K562 (cell line): ENCODE measurements around the gene ZNF689. TPM values are rescaled to one million over a fixed set of nuclear protein-coding genes. Genes with fewer than 3 reads are reported as not detected.

ENCODE experiments used
- ATAC-seq: fragments of 200-7000 bp; cut with Tn5 transposase; 3 replicates; pipeline ENCODE4 v1.9.1; 2020; ENCODE audit warnings: moderate library complexity
- BruUV-seq: library from RNA; stranded (reverse); fragments of 400-500 nt; replicated peaks from 2 replicates; lab custom pipeline; 2021; lab: Mats Ljungman, UMichigan
- CTCF ChIA-PET: fragments of 300-600 bp; formaldehyde crosslinking; extraction: SDS; loops from one replicate; lab custom pipeline; 2021; ENCODE audit warnings: low intra/inter-chr PET ratio; lab: Yijun Ruan, JAX
- POLR2A ChIA-PET: fragments of 300-600, 350-650 bp; sonication (Branson Sonifier 250); formaldehyde crosslinking; extraction: SDS; loops from one replicate; lab custom pipeline; 2021; ENCODE audit warnings: antibody characterized with exemption, inconsistent platforms; lab: Yijun Ruan, JAX
- DNase-seq, 4 experiments: peaks; one replicate each; pipeline versions ENCODE4 v3.0.0 to v3.0.0-alpha.2; 2011 to 2018; ENCODE audit warnings: low spot score in 3 of 4, mixed read lengths in 3 of 4; ENCODE audit errors: extremely low read depth in 1 of 4
- FAIRE-seq: peaks from 2 replicates; lab custom pipeline; 2011; peaks lifted over from hg19 to GRCh38; lab: Jason Lieb, UNC
- H2AFZ ChIP-seq: 2 replicates; pipeline ENCODE4 v1.6.0; 2011; ENCODE audit warnings: low read depth, low read length, control low read depth, inconsistent platforms
- H3K27ac ChIP-seq: fragments of 200-600 bp; 3 replicates; pipeline ENCODE4 v1.8.0; 2011; ENCODE audit warnings: low read depth, mild to moderate bottlenecking, control low read depth, inconsistent platforms, low read length, moderate library complexity, mixed read lengths; ENCODE audit errors: extremely low read depth
- H3K27me3 ChIP-seq, 2 experiments: fragments of 300-600 bp in 1 of 2; 2 replicates in 1 of 2; 3 replicates in 1 of 2; pipeline versions ENCODE4 v1.6.0 to v1.8.0; 2011; ENCODE audit warnings: inconsistent platforms in 2 of 2, low read length in 2 of 2, mild to moderate bottlenecking in 1 of 2, mixed read lengths in 1 of 2, moderate library complexity in 1 of 2; ENCODE audit not compliant: control insufficient read depth in 2 of 2, insufficient read depth in 2 of 2
- H3K36me3 ChIP-seq: fragments of 300-600 bp; 3 replicates; pipeline ENCODE4 v1.8.0; 2011; ENCODE audit warnings: mild to moderate bottlenecking, low read length, inconsistent platforms; ENCODE audit not compliant: control insufficient read depth, insufficient read depth
- H3K4me1 ChIP-seq, 2 experiments: fragments of 200-600 bp in 1 of 2; replicated peaks in 1 of 2; 2 replicates in 1 of 2; 3 replicates in 1 of 2; pipeline versions ENCODE4 v1.5.1 to v1.8.0; 2011; ENCODE audit warnings: inconsistent platforms in 2 of 2, low read length in 2 of 2, mild to moderate bottlenecking in 1 of 2, mixed read lengths in 1 of 2, moderate library complexity in 1 of 2; ENCODE audit not compliant: control insufficient read depth in 2 of 2, insufficient read depth in 2 of 2
- H3K4me2 ChIP-seq: 2 replicates; pipeline ENCODE4 v1.6.1; 2011; ENCODE audit warnings: low read length, control low read depth, inconsistent platforms, mixed read lengths; ENCODE audit not compliant: insufficient read depth
- H3K4me3 ChIP-seq: fragments of 200-600 bp; sonication (generic), shearing (Covaris generic); 2 replicates; pipeline ENCODE4 v1.5.1; 2016; ENCODE audit warnings: control low read depth, inconsistent platforms
- H3K79me2 ChIP-seq: fragments of 200-600 bp; 3 replicates; pipeline ENCODE4 v1.8.0; 2011; ENCODE audit warnings: low read length, inconsistent platforms; ENCODE audit not compliant: control insufficient read depth, insufficient read depth
- H3K9ac ChIP-seq, 2 experiments: 2 replicates each; pipeline versions ENCODE4 v1.6.0 to v1.6.1; 2011; ENCODE audit warnings: low read depth in 2 of 2, low read length in 2 of 2, control low read depth in 1 of 2, inconsistent platforms in 1 of 2, mild to moderate bottlenecking in 1 of 2, mixed read lengths in 1 of 2; ENCODE audit not compliant: insufficient read depth in 1 of 2
- H3K9me1 ChIP-seq: one replicate; pipeline ENCODE4 v1.6.0; 2011; ENCODE audit warnings: inconsistent platforms, mild to moderate bottlenecking, low read length, moderate library complexity; ENCODE audit not compliant: control insufficient read depth, insufficient read depth
- H3K9me3 ChIP-seq: replicated peaks from 2 replicates; pipeline ENCODE4 v1.5.1; 2011; ENCODE audit warnings: low read depth, low read length, inconsistent platforms; ENCODE audit not compliant: control insufficient read depth, insufficient read depth
- H4K20me1 ChIP-seq: replicated peaks from 2 replicates; pipeline ENCODE4 v1.6.1; 2011; ENCODE audit warnings: low read length, inconsistent platforms, mixed read lengths; ENCODE audit not compliant: control insufficient read depth, insufficient read depth
- BCOR ChIP-seq: fragments of 450-650 bp; IDR thresholded peaks from 2 replicates; pipeline ENCODE4 v1.6.1; 2016
- CBFA2T3 ChIP-seq: fragments of 450-650 bp; IDR thresholded peaks from 2 replicates; pipeline ENCODE4 v1.6.1; 2017
- HDAC2 ChIP-seq: fragments of 450-650 bp; IDR thresholded peaks from 2 replicates; pipeline ENCODE4 v1.6.1; 2016; ENCODE audit warnings: mild to moderate bottlenecking
- KDM1A ChIP-seq, 2 experiments: fragments of 450-650 bp; IDR thresholded peaks; 2 replicates each; pipeline ENCODE4 v1.6.1; 2016; ENCODE audit warnings: mild to moderate bottlenecking in 2 of 2
- PTRF ChIP-seq: fragments of 450-650 bp; IDR thresholded peaks from 2 replicates; pipeline ENCODE4 v1.6.1; 2016; ENCODE audit warnings: mild to moderate bottlenecking, missing genetic modification characterization, missing compliant biosample characterization
- RBM25 ChIP-seq: fragments of 200-400 bp; formaldehyde crosslinking; IDR thresholded peaks from 2 replicates; pipeline ENCODE4 v1.6.1; 2018; ENCODE audit warnings: low read length, low read depth, moderate library complexity; ENCODE audit not compliant: severe bottlenecking
- RCOR1 ChIP-seq, 2 experiments: IDR thresholded peaks; 2 replicates each; pipeline ENCODE4 v1.6.1; 2012; ENCODE audit warnings: low read depth in 2 of 2, low read length in 2 of 2, borderline replicate concordance in 1 of 2, improper control_type of control experiment in 1 of 2
- SMARCA5 ChIP-seq: fragments of 450-650 bp; IDR thresholded peaks from 2 replicates; pipeline ENCODE4 v1.6.1; 2016
- ZFP36 ChIP-seq: fragments of 150-350 bp; IDR thresholded peaks from 2 replicates; pipeline ENCODE4 v1.6.1; 2018; ENCODE audit warnings: low read length, low read depth; ENCODE audit not compliant: partially characterized antibody
- ZNF408 ChIP-seq: fragments of 250-450 bp; sonication (Bioruptor Pico); IDR thresholded peaks from 2 replicates; pipeline ENCODE4 v1.4.0; 2020; ENCODE audit warnings: low read depth, mild to moderate bottlenecking, moderate library complexity
- ZNF699 ChIP-seq: fragments of 250-450 bp; sonication (Bioruptor Pico); IDR thresholded peaks from 2 replicates; pipeline ENCODE4 v1.8.0; 2021; ENCODE audit warnings: mild to moderate bottlenecking, moderate library complexity; ENCODE audit not compliant: insufficient replicate concordance
- ZNF717 ChIP-seq: fragments of 250-450 bp; sonication (Bioruptor Pico); IDR thresholded peaks from 2 replicates; pipeline ENCODE4 v1.5.0; 2021
- WGBS: fragments of 100-300 bp; shearing (Covaris generic); methylation state at CpG from one replicate; pipeline ENCODE4 v1.1.6; 2016; ENCODE audit warnings: low coverage, mixed read lengths; ENCODE audit not compliant: insufficient coverage; ENCODE audit errors: missing lambda C conversion rate; 5-methylcytosine and 5-hydroxymethylcytosine counted together
- in situ Hi-C: fragments of 300-500 bp; cut with MboI; formaldehyde crosslinking; loops from 4 replicates; pipeline ENCODE4 v1.15.0; 2018; ENCODE audit warnings: inconsistent platforms, mixed read lengths
- intact Hi-C: fragments of 100-400 bp; cut with micrococcal nuclease; formaldehyde crosslinking; loops from 2 replicates; pipeline ENCODE4 v1.14.2; 2022
- polyA plus RNA-seq, 8 experiments: library from polyadenylated mRNA; depleted of rRNA in 4 of 8; stranded (reverse) in 5 of 8; unstranded in 3 of 8; fragments of >200 nt; fragmentation: Nextera tagmentation in 2 of 8; fragmentation: Illumina TruSeq in 1 of 8; extraction: Ambion mirVana in 2 of 8; extraction: Trizol in 1 of 8; gene quantifications; 2 replicates each; pipeline versions ENCODE4 v1.2.1 to v1.2.3, GENCODE V29; 2011 to 2014; ENCODE audit warnings: inconsistent platforms in 1 of 8, missing spikeins in 1 of 8
- total RNA-seq, 7 experiments: library from RNA; depleted of rRNA in 6 of 7; stranded (reverse); fragments of >200 nt in 6 of 7; fragmentation: Illumina TruSeq in 2 of 7; extraction: Trizol in 2 of 7; gene quantifications; 2 replicates each; pipeline versions ENCODE4 v1.2.1 to v1.2.3, GENCODE V29; 2011 to 2021; ENCODE audit warnings: low replicate concordance in 1 of 7
- TF ChIP-seq, protein P1 (sequence below): fragments of 450-650 bp; formaldehyde crosslinking; IDR thresholded peaks from 2 replicates; pipeline ENCODE4 v1.4.0; 2020; ENCODE audit warnings: mild to moderate bottlenecking, moderate library complexity

Gene ZNF689
- total and polyA plus RNA-seq, 9 of the 15 experiments (the other 6 are each of a cell fraction or from before 2014, with no cell fraction given) = 5.4 to 15.4 (median 10.8) TPM

DNA sequence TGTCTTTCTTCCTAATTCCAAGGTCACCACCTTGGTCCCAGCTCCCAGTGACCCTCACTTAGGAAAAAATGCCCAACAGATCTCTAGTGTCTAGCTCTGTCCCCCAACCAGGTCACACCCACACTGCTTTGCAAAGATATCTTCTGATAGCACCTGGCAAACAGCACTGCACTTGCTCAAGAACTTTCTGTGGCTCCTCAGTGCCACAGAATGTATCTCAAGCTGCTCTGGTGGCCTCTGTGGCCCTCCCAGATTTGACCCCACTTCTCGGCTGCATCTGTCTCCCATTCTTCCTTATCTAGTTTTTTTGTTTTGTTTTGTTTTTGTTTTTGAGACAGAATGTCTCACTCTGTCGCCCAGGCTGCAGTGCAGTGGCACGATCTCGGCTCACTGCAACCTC lies 43.7 kb downstream of the ZNF689 start:
- no TSS peak for BruUV-seq
- Histone ChIP-seq H3K9ac (peak overlapping the region in 1 of 2 experiments; percentile 61; a peak in 1 of 4 replicates), H3K36me3 (no peaks in the 10 kb centered on the region), H2AFZ (no peak overlapping the region), H3K9me1 (no peaks in the 10 kb centered on the region), H3K9me3 (no peaks in the 10 kb centered on the region), H3K27ac (no peak overlapping the region), H3K79me2 (peaks cover 5% of the 10 kb centered on the region; the same call in 1 of the 3 replicates), H4K20me1 (no peaks in the 10 kb centered on the region), H3K4me2 (no peak overlapping the region), H3K27me3 (no peaks in the 10 kb centered on the region), H3K4me3 (no peak overlapping the region), H3K4me1 (peaks cover 11 to 19% of the 10 kb centered on the region in 2 experiments)
- CTCF ChIA-PET = no interaction called here
- in situ Hi-C loops (no loop called here), intact Hi-C loops (no loop called here)
- POLR2A ChIA-PET = interaction anchor here (0.8 to 1.7 kb wide), 8 partner anchors 9 to 137 kb away, joined by 3 to 9 read pairs (median 4); partner anchors contain the start of genes DCTPP1, ZNF689, ZNF747 and ZNF764
- no peak for ATAC-seq
- WGBS = 49% methylated on average over 3 of the region's 4 CpGs
- TF ChIP-seq RBM25 (peak; percentile 72), BCOR (peak; percentile 84), PTRF (tag) (no peak), ZNF699 (no peak), ZFP36 (peak; percentile 79), ZNF717 (no peak), HDAC2 (no peak; the same call in 1 of the 2 replicates), ZNF408 (no peak), RCOR1 (IDR thresholded peaks at IDR 0.05; ENCODE audit: borderline replicate concordance in 1 of 2, low read depth in 2 of 2, low read length in 2 of 2) (0 out of 4 replicates have a peak, but pooled peaks of 1 of the 2 experiments have one; percentile 18), CBFA2T3 (0 out of 2 replicates have a peak, but pooled peaks have one; percentile 24), SMARCA5 (0 out of 2 replicates have a peak, but pooled peaks have one; percentile 16), KDM1A (IDR thresholded peaks at IDR 0.05) (peak; percentile 49 to 58; a peak in 3 of 4 replicates)
- TF ChIP-seq, protein P1, sequence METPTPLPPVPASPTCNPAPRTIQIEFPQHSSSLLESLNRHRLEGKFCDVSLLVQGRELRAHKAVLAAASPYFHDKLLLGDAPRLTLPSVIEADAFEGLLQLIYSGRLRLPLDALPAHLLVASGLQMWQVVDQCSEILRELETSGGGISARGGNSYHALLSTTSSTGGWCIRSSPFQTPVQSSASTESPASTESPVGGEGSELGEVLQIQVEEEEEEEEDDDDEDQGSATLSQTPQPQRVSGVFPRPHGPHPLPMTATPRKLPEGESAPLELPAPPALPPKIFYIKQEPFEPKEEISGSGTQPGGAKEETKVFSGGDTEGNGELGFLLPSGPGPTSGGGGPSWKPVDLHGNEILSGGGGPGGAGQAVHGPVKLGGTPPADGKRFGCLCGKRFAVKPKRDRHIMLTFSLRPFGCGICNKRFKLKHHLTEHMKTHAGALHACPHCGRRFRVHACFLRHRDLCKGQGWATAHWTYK (CRISPR knock-in tag) = 0 out of 2 replicates have a peak, but pooled peaks have one; percentile 51
- DNase-seq = no peak
- no peak for FAIRE-seq
